ENCODE data around the gene CD8B. TPM values are rescaled to one million over a fixed set of nuclear protein-coding genes. Genes with fewer than 3 reads are reported as not detected.

Gene CD8B
- polyA plus RNA-seq, 1 of the 3 experiments (the other 2 are of a cell fraction) = not detected

GRCh38 chr2:86770816-86771301 is 90.8 kb downstream of the CD8B start:
- CTCF ChIA-PET = interaction anchor here (1.3 kb wide), 1 partner anchor 10 kb away, joined by 4 read pairs; no protein-coding TSS in a partner anchor
- POLR2A ChIA-PET = no interaction called here
- no peak overlapping the region for H3K9ac ChIP-seq
- WGBS (ENCODE audit: low lambda C conversion rate) = 89% methylated on average over 6 of the region's 6 CpGs
- peaks cover 13 to 49% of the 10 kb centered on the region in 2 experiments for H3K36me3 ChIP-seq (replicated peaks in 1 of 2; ENCODE audit: control insufficient read depth in 1 of 2, insufficient read depth in 2 of 2, low read length in 1 of 2)
- TF ChIP-seq ELF1 (IDR thresholded peaks at IDR 0.05) (no peak), SMC3 (IDR thresholded peaks at IDR 0.05; ENCODE audit: low read depth, low read length) (no peak), FOXM1 (IDR thresholded peaks at IDR 0.05; ENCODE audit: low read depth) (no peak), JUND (IDR thresholded peaks at IDR 0.05) (no peak), NRF1 (IDR thresholded peaks at IDR 0.05; ENCODE audit: low read depth, low read length) (no peak), FOXJ3 (CRISPR knock-in tag; IDR thresholded peaks at IDR 0.05) (no peak), TAF1 (IDR thresholded peaks at IDR 0.05; ENCODE audit: borderline replicate concordance, low read depth, low read length) (no peak), CHD2 (IDR thresholded peaks at IDR 0.05; ENCODE audit: low read length, partially characterized antibody) (no peak), YY1 (IDR thresholded peaks at IDR 0.05; ENCODE audit: low read depth) (no peak), RAD21 (IDR thresholded peaks at IDR 0.05; ENCODE audit: low read length) (no peak), TEAD4 (IDR thresholded peaks at IDR 0.05; ENCODE audit: borderline replicate concordance, insufficient read depth) (no peak), GABPA (IDR thresholded peaks at IDR 0.05; ENCODE audit: low read depth) (no peak)
- H3K9me2 ChIP-seq = no peaks in the 10 kb centered on the region
- H3K4me3 ChIP-seq (ENCODE audit: low read depth in 2 of 2, low read length in 1 of 2) = no peak overlapping the region
- no peaks in the 10 kb centered on the region for H3F3A ChIP-seq (replicated peaks; ENCODE audit: insufficient read depth)
- no peaks in the 10 kb centered on the region for H4K20me1 ChIP-seq (ENCODE audit: insufficient read depth)
- H3K27me3 ChIP-seq (ENCODE audit: insufficient read depth) = no peaks in the 10 kb centered on the region
- no peaks in the 10 kb centered on the region for H3K79me2 ChIP-seq (ENCODE audit: insufficient read depth)
- no peak overlapping the region for H3K4me2 ChIP-seq
- H3K9me3 ChIP-seq = no peaks in the 10 kb centered on the region
- DNase-seq = no peak
- H3K4me1 ChIP-seq (ENCODE audit: control insufficient read depth in 1 of 2, insufficient read depth in 2 of 2, low read depth in 1 of 2, low read length in 1 of 2) = peaks cover 0 to 3% of the 10 kb centered on the region in 2 experiments; a peak in 1 of 4 replicates
- H2AFZ ChIP-seq (ENCODE audit: low read depth) = no peak overlapping the region
- no peak overlapping the region for H3K27ac ChIP-seq (ENCODE audit: low read depth in 2 of 2, low read length in 1 of 2)

- Histone ChIP-seq H3K9ac (no peak overlapping the region), H3K36me3 (replicated peaks in 1 of 2; ENCODE audit: control insufficient read depth in 1 of 2, insufficient read depth in 2 of 2, low read length in 1 of 2) (peaks cover 22 to 46% of the 10 kb centered on the region in 2 experiments), H3F3A (replicated peaks; ENCODE audit: insufficient read depth) (no peaks in the 10 kb centered on the region), H3K4me3 (ENCODE audit: low read depth in 2 of 2, low read length in 1 of 2) (no peak overlapping the region), H3K27me3 (ENCODE audit: insufficient read depth) (no peaks in the 10 kb centered on the region), H3K27ac (ENCODE audit: low read depth in 2 of 2, low read length in 1 of 2) (no peak overlapping the region), H3K9me3 (no peaks in the 10 kb centered on the region), H3K9me2 (no peaks in the 10 kb centered on the region), H2AFZ (ENCODE audit: low read depth) (no peak overlapping the region), H3K4me1 (ENCODE audit: control insufficient read depth in 1 of 2, insufficient read depth in 2 of 2, low read depth in 1 of 2, low read length in 1 of 2) (peaks cover 0 to 3% of the 10 kb centered on the region in 2 experiments; a peak in 1 of 4 replicates), H3K4me2 (no peak overlapping the region), H3K79me2 (ENCODE audit: insufficient read depth) (no peaks in the 10 kb centered on the region), H4K20me1 (ENCODE audit: insufficient read depth) (no peaks in the 10 kb centered on the region)
- no peak for TF ChIP-seq MXI1 (IDR thresholded peaks at IDR 0.05; ENCODE audit: low read depth, low read length)
- TF ChIP-seq TCF12 (IDR thresholded peaks at IDR 0.05) = no peak
- no peak for TF ChIP-seq IRF3 (IDR thresholded peaks at IDR 0.05; ENCODE audit: low read depth, low read length)
- TF ChIP-seq EZH2phosphoT487 (IDR thresholded peaks at IDR 0.05; ENCODE audit: borderline replicate concordance, low read depth) = no peak
- DNase-seq = no peak
- CTCF ChIA-PET = no interaction called here
- POLR2A ChIA-PET = no interaction called here
- 94% methylated on average over 4 of the region's 4 CpGs for WGBS (ENCODE audit: low lambda C conversion rate)
These were observed 91.8 kb downstream of the CD8B start for GRCh38 chr2:86769838-86770237.

Data from SK-N-SH (cell line).